Stomach (tissue), 9 donors: ENCODE measurements around the gene BICDL1. TPM values are rescaled to one million over a fixed set of nuclear protein-coding genes. Genes with fewer than 3 reads are reported as not detected.
A peak's percentile ranks its signal among the peaks of the same experiment; 100 is the strongest.

ENCODE experiments used
- DNase-seq, 2 donors: peaks; one replicate each; pipeline versions ENCODE4 v3.0.0 to v3.0.0-alpha.2; 2013 to 2019
- H3K27ac ChIP-seq, 5 donors: fragments of 200-600 bp in 4 of 5; sonication (generic) in 4 of 5; one replicate each; pipeline ENCODE4 v1.5.1; 2013 to 2019; ENCODE audit warnings: mild to moderate bottlenecking in 1 of 5, moderate library complexity in 1 of 5
- H3K27me3 ChIP-seq, 3 donors: fragments of 200-600 bp; sonication (generic); one replicate each; pipeline ENCODE4 v1.5.1; 2017 to 2019; ENCODE audit warnings: mixed run types in 1 of 3
- H3K36me3 ChIP-seq, 4 donors: fragments of 200-600 bp; sonication (generic); 1 replicate in 3 of 4; 2 replicates in 1 of 4; pipeline ENCODE4 v1.5.1; 2016 to 2019
- H3K4me1 ChIP-seq, 4 donors: fragments of 200-600 bp; sonication (generic); one replicate each; pipeline ENCODE4 v1.5.1; 2016 to 2019
- H3K4me3 ChIP-seq, 4 donors: fragments of 200-600 bp; sonication (generic) in 3 of 4; one replicate each; pipeline ENCODE4 v1.5.1; 2016 to 2019; ENCODE audit warnings: mild to moderate bottlenecking in 1 of 4
- H3K9me3 ChIP-seq, 4 donors: fragments of 200-600 bp; sonication (generic); one replicate each; pipeline ENCODE4 v1.5.1; 2016 to 2019
- CTCF ChIP-seq, 7 experiments: fragments of 450-650 bp in 4 of 7; fragments of 200-600 bp in 3 of 7; sonication (generic) in 3 of 7; IDR thresholded peaks; one replicate each; pipeline ENCODE4 v1.5.1; 2016 to 2019; ENCODE audit warnings: antibody characterized with exemption in 7 of 7, control low read depth in 2 of 7, mild to moderate bottlenecking in 1 of 7
- EP300 ChIP-seq: sonication (generic); formaldehyde crosslinking; IDR thresholded peaks from one replicate; pipeline ENCODE4 v1.6.1; 2017; ENCODE audit warnings: antibody characterized with exemption
- POLR2A ChIP-seq, 4 donors: fragments of 450-650 bp; IDR thresholded peaks; one replicate each; pipeline ENCODE4 v1.6.1; 2016; ENCODE audit warnings: antibody characterized with exemption in 4 of 4, control low read depth in 2 of 4, mild to moderate bottlenecking in 1 of 4, moderate library complexity in 1 of 4
- POLR2AphosphoS5 ChIP-seq, 3 donors: sonication (generic); formaldehyde crosslinking; IDR thresholded peaks; one replicate each; pipeline ENCODE4 v1.6.1; 2016; ENCODE audit warnings: antibody characterized with exemption in 3 of 3
- WGBS, 5 donors: extraction: QIAGEN DNeasy Blood & Tissue Kit in 3 of 5; methylation state at CpG; one replicate each; pipeline versions ENCODE4 v1.1.5 to v1.1.7; 2013 to 2018; 5-methylcytosine and 5-hydroxymethylcytosine counted together
- intact Hi-C: fragments of 100-400 bp; cut with DNase I; formaldehyde crosslinking; loops from one replicate; pipeline ENCODE4 v1.15.1; 2023; ENCODE audit warnings: low total_unique reads
- polyA plus RNA-seq, 3 donors: library from polyadenylated mRNA; stranded (reverse); fragments of 200-250 nt; gene quantifications; one replicate each; pipeline ENCODE4 v1.2.3, GENCODE V29; 2013
- total RNA-seq, 5 donors: library from RNA; depleted of rRNA; stranded (reverse); fragments of >200 nt; gene quantifications; one replicate each; pipeline versions ENCODE4 v1.1.0 to v1.2.3, GENCODE V29; 2014 to 2016
- donor health status: healthy with polysubstance abuse.
- donor health status: Bipolar disorder and iron deficiency.
- donor health status: healthy.

Gene BICDL1
- total and polyA plus RNA-seq, 8 donors, result 8.6 to 68.7 (median 25.4) TPM

- H3K27ac ChIP-seq, result no peak overlapping the region
- intact Hi-C loops, result no loop called here
- peaks cover 16 to 55% (median 40%) of the 10 kb centered on the region in 4 donors for H3K36me3 ChIP-seq
- H3K4me3 ChIP-seq, result no peak overlapping the region
- peaks cover 8 to 32% (median 19%) of the 10 kb centered on the region in 4 donors for H3K4me1 ChIP-seq
- TF ChIP-seq EP300 (no peak), POLR2AphosphoS5 (IDR thresholded peaks at IDR 0.05) (no peak), CTCF (IDR thresholded peaks at IDR 0.05) (no peak), POLR2A (IDR thresholded peaks at IDR 0.05) (no peak)
- DNase-seq, result no peak
- no peaks in the 10 kb centered on the region for H3K9me3 ChIP-seq
- 81 to 96% (median 90%) methylated on average over 3 of the region's 3 CpGs for WGBS, 5 donors
- no peaks in the 10 kb centered on the region for H3K27me3 ChIP-seq
These were observed 101.2 kb downstream of the BICDL1 start for GRCh38 chr12:120090206-120090605.

- Histone ChIP-seq H3K36me3 (peaks cover 16 to 60% (median 45%) of the 10 kb centered on the region in 4 donors), H3K4me3 (no peak overlapping the region), H3K27ac (no peak overlapping the region), H3K27me3 (no peaks in the 10 kb centered on the region), H3K4me1 (peaks cover 8 to 33% (median 19%) of the 10 kb centered on the region in 4 donors), H3K9me3 (no peaks in the 10 kb centered on the region)
- TF ChIP-seq EP300, result no peak
- no peak for TF ChIP-seq POLR2A (IDR thresholded peaks at IDR 0.05)
- TF ChIP-seq POLR2AphosphoS5 (IDR thresholded peaks at IDR 0.05), result no peak
- no peak for TF ChIP-seq CTCF (IDR thresholded peaks at IDR 0.05)
- intact Hi-C loops, result no loop called here
- whole genome bisulfite sequencing, 5 donors, result 83 to 91% (median 88%) methylated on average over 15 to 19 of the region's 19 CpGs
- no peak for DNase-seq
These were observed 101.7 kb downstream of the BICDL1 start for GRCh38 chr12:120090626-120091295.

- Histone ChIP-seq H3K4me3 (no peak overlapping the region), H3K9me3 (no peaks in the 10 kb centered on the region), H3K36me3 (peaks cover 19 to 68% (median 53%) of the 10 kb centered on the region in 4 donors), H3K4me1 (peaks cover 8 to 30% (median 14%) of the 10 kb centered on the region in 4 donors), H3K27me3 (no peaks in the 10 kb centered on the region), H3K27ac (no peak overlapping the region)
- peak in 1 of 2 donors; percentile 38 for DNase-seq
- intact Hi-C loops, result no loop called here
- no peak for TF ChIP-seq EP300
- no peak for TF ChIP-seq CTCF (IDR thresholded peaks at IDR 0.05)
- TF ChIP-seq POLR2A (IDR thresholded peaks at IDR 0.05), result no peak
- no peak for TF ChIP-seq POLR2AphosphoS5 (IDR thresholded peaks at IDR 0.05)
- WGBS, 5 donors, result 81 to 85% (median 84%) methylated on average over 12 of the region's 12 CpGs
These were observed 102.5 kb downstream of the BICDL1 start for GRCh38 chr12:120091371-120092090.

- H3K4me1 ChIP-seq, result peaks cover 1 to 20% (median 3%) of the 10 kb centered on the region in 4 donors
- WGBS, 5 donors, result 81 to 90% (median 86%) methylated on average over 20 to 23 of the region's 23 CpGs
- no peak for DNase-seq
- no peaks in the 10 kb centered on the region for H3K9me3 ChIP-seq
- H3K4me3 ChIP-seq, result no peak overlapping the region
- H3K27me3 ChIP-seq, result no peaks in the 10 kb centered on the region
- peaks cover 29 to 80% (median 65%) of the 10 kb centered on the region in 4 donors for H3K36me3 ChIP-seq
- intact Hi-C loops, result no loop called here
- no peak overlapping the region for H3K27ac ChIP-seq
- TF ChIP-seq POLR2A (IDR thresholded peaks at IDR 0.05), result no peak
- TF ChIP-seq POLR2AphosphoS5 (IDR thresholded peaks at IDR 0.05), result no peak
- no peak for TF ChIP-seq EP300
These were observed 103.7 kb downstream of the BICDL1 start for GRCh38 chr12:120092551-120093335.
